Esophagus squamous epithelium (tissue), 4 donors: Measurements from ENCODE around the gene DUOXA1.

Experiments used
- POLR2A ChIP-seq, 4 donors: fragments of 450-650 bp; IDR thresholded peaks; one replicate each; pipeline ENCODE4 v1.6.1; 2017; ENCODE audit warnings: antibody characterized with exemption in 4 of 4, mild to moderate bottlenecking in 4 of 4, moderate library complexity in 3 of 4
- TF ChIP-seq, protein P1 (sequence below), 6 experiments: fragments of 450-650 bp in 4 of 6; fragments of 200-600 bp in 2 of 6; sonication (generic) in 2 of 6; IDR thresholded peaks; one replicate each; pipeline ENCODE4 v1.5.1; 2016 to 2019; ENCODE audit warnings: antibody characterized with exemption in 6 of 6, mild to moderate bottlenecking in 4 of 6, moderate library complexity in 4 of 6

DNA sequence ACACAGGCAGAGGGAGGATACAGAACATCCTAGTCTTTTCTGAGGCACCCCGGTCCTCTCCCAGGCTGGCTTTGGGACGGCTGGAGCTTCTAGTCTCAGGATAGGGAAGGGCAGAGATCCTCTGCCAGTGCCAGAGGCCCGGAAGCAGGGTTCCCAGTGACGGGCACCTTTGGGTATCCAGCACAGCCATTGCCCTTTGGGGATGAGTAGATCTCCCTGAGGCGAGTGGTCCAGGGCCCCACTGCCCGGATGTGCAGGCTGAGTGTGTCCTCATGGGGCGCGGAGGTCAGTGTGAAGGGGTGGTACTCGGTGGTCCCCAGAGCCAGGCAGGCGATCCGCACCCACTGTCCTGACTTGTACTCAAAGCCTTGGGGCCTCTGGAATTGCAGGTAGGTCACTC, 34.0 kb downstream of the DUOXA1 start:
- TF ChIP-seq, protein P1, sequence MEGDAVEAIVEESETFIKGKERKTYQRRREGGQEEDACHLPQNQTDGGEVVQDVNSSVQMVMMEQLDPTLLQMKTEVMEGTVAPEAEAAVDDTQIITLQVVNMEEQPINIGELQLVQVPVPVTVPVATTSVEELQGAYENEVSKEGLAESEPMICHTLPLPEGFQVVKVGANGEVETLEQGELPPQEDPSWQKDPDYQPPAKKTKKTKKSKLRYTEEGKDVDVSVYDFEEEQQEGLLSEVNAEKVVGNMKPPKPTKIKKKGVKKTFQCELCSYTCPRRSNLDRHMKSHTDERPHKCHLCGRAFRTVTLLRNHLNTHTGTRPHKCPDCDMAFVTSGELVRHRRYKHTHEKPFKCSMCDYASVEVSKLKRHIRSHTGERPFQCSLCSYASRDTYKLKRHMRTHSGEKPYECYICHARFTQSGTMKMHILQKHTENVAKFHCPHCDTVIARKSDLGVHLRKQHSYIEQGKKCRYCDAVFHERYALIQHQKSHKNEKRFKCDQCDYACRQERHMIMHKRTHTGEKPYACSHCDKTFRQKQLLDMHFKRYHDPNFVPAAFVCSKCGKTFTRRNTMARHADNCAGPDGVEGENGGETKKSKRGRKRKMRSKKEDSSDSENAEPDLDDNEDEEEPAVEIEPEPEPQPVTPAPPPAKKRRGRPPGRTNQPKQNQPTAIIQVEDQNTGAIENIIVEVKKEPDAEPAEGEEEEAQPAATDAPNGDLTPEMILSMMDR (IDR thresholded peaks at IDR 0.05) = no peak
- TF ChIP-seq POLR2A (IDR thresholded peaks at IDR 0.05) = no peak
